IMR-90 (cell line): ENCODE measurements around the gene STX5. TPM values are rescaled to one million over a fixed set of nuclear protein-coding genes. Genes with fewer than 3 reads are reported as not detected.

Experiments
- ATAC-seq: fragments of 200-7000 bp; cut with Tn5 transposase; 2 replicates; pipeline ENCODE4 v1.9.1; 2020; ENCODE audit warnings: low read depth, mild to moderate bottlenecking, moderate library complexity
- BruUV-seq: library from RNA; stranded (reverse); fragments of 400-500 nt; replicated peaks from 2 replicates; lab custom pipeline; 2021; lab: Mats Ljungman, UMichigan
- CTCF ChIA-PET: fragments of 300-600 bp; formaldehyde crosslinking; extraction: SDS; loops from one replicate; lab custom pipeline; 2021; ENCODE audit warnings: antibody characterized with exemption; lab: Yijun Ruan, JAX
- POLR2A ChIA-PET: fragments of 300-600 bp; sonication (Branson Sonifier 250); formaldehyde crosslinking; loops from one replicate; lab custom pipeline; 2022; ENCODE audit warnings: antibody characterized with exemption; ENCODE audit not compliant: unreplicated experiment; lab: Charles Lee
- DNase-seq: peaks from one replicate; pipeline ENCODE4 v3.0.0; 2013
- H2AFZ ChIP-seq: replicated peaks from 2 replicates; pipeline ENCODE3; 2013; ENCODE audit warnings: low read length, mild to moderate bottlenecking; ENCODE audit not compliant: poor library complexity
- H2AK5ac ChIP-seq: 2 replicates; pipeline ENCODE4 v1.6.1; 2013; ENCODE audit warnings: low read depth, low read length, inconsistent platforms
- H2AK9ac ChIP-seq: replicated peaks from 2 replicates; pipeline ENCODE3; 2013; ENCODE audit warnings: mild to moderate bottlenecking, low read depth, low read length, moderate library complexity; ENCODE audit not compliant: poor library complexity
- H2BK120ac ChIP-seq: 2 replicates; pipeline ENCODE4 v1.6.1; 2013; ENCODE audit warnings: low read depth, low read length, inconsistent platforms
- H2BK15ac ChIP-seq: 3 replicates; pipeline ENCODE4 v1.6.1; 2013; ENCODE audit warnings: low read depth, low read length, inconsistent platforms
- H2BK20ac ChIP-seq: 2 replicates; pipeline ENCODE4 v1.6.1; 2013; ENCODE audit warnings: low read depth, mild to moderate bottlenecking, inconsistent platforms, low read length, moderate library complexity
- H2BK5ac ChIP-seq: 2 replicates; pipeline ENCODE4 v1.6.1; 2013; ENCODE audit warnings: mild to moderate bottlenecking, low read depth, low read length, inconsistent platforms; ENCODE audit not compliant: poor library complexity, severe bottlenecking
- H3K14ac ChIP-seq: replicated peaks from 2 replicates; pipeline ENCODE4 v1.6.1; 2013; ENCODE audit warnings: low read depth, low read length, inconsistent platforms
- H3K18ac ChIP-seq: 2 replicates; pipeline ENCODE4 v1.6.1; 2013; ENCODE audit warnings: low read depth, low read length, control low read depth
- H3K23ac ChIP-seq: 2 replicates; pipeline ENCODE4 v1.6.1; 2013; ENCODE audit warnings: low read depth, low read length, inconsistent platforms
- H3K27ac ChIP-seq: 2 replicates; pipeline ENCODE4 v1.5.1; 2013; ENCODE audit warnings: mild to moderate bottlenecking, control low read depth, low read length; ENCODE audit not compliant: insufficient read depth
- H3K27me3 ChIP-seq: 2 replicates; pipeline ENCODE4 v1.6.1; 2013; ENCODE audit warnings: low read length; ENCODE audit not compliant: control insufficient read depth, insufficient read depth
- H3K36me3 ChIP-seq: 2 replicates; pipeline ENCODE4 v1.6.1; 2013; ENCODE audit warnings: low read length, mixed read lengths; ENCODE audit not compliant: control insufficient read depth, insufficient read depth
- H3K4ac ChIP-seq: 2 replicates; pipeline ENCODE4 v1.6.1; 2013; ENCODE audit warnings: low read depth, low read length, inconsistent platforms
- H3K4me1 ChIP-seq: 2 replicates; pipeline ENCODE4 v1.6.1; 2013; ENCODE audit warnings: low read length, mixed read lengths; ENCODE audit not compliant: control insufficient read depth, insufficient read depth
- H3K4me2 ChIP-seq: 2 replicates; pipeline ENCODE4 v1.6.1; 2013; ENCODE audit warnings: low read depth, mild to moderate bottlenecking, control low read depth, low read length, moderate library complexity
- H3K4me3 ChIP-seq: 2 replicates; pipeline ENCODE4 v1.5.1; 2013; ENCODE audit warnings: low read depth, mild to moderate bottlenecking, control low read depth, low read length, moderate library complexity; ENCODE audit not compliant: insufficient read depth
- H3K56ac ChIP-seq: 2 replicates; pipeline ENCODE4 v1.6.1; 2013; ENCODE audit warnings: low read length, inconsistent platforms; ENCODE audit not compliant: insufficient read depth; ENCODE audit errors: extremely low read depth
- H3K79me1 ChIP-seq, 2 experiments: 2 replicates each; pipeline ENCODE4 v1.6.1; 2013; ENCODE audit warnings: low read length in 2 of 2, inconsistent platforms in 1 of 2, low read depth in 1 of 2
- H3K9ac ChIP-seq: 2 replicates; pipeline ENCODE4 v1.6.1; 2013; ENCODE audit warnings: low read depth, low read length, control low read depth
- H3K9me1 ChIP-seq: 2 replicates; pipeline ENCODE4 v1.6.1; 2013; ENCODE audit warnings: low read length, inconsistent platforms; ENCODE audit not compliant: insufficient read depth
- H3K9me3 ChIP-seq: 2 replicates; pipeline ENCODE4 v1.6.1; 2013; ENCODE audit warnings: low read length; ENCODE audit not compliant: control insufficient read depth, insufficient read depth
- H4K20me1 ChIP-seq: 2 replicates; pipeline ENCODE4 v1.6.1; 2013; ENCODE audit warnings: low read length, inconsistent platforms; ENCODE audit not compliant: insufficient read depth
- H4K5ac ChIP-seq: 2 replicates; pipeline ENCODE4 v1.6.1; 2013; ENCODE audit warnings: mild to moderate bottlenecking, low read depth, low read length, control low read depth
- H4K8ac ChIP-seq, 2 experiments: 2 replicates each; pipeline ENCODE4 v1.6.1; 2013; ENCODE audit warnings: low read depth in 2 of 2, low read length in 2 of 2, control low read depth in 1 of 2, inconsistent platforms in 1 of 2
- H4K91ac ChIP-seq: 2 replicates; pipeline ENCODE4 v1.6.1; 2013; ENCODE audit warnings: low read depth, low read length, inconsistent platforms; ENCODE audit not compliant: insufficient read depth
- BHLHE40 ChIP-seq: fragments of 150-350 bp; IDR thresholded peaks from 2 replicates; pipeline ENCODE4 v1.6.1; 2016; ENCODE audit warnings: mild to moderate bottlenecking, low read depth, low read length
- CEBPB ChIP-seq: IDR thresholded peaks from 2 replicates; pipeline ENCODE4 v1.6.1; 2012; ENCODE audit warnings: low read depth, low read length, improper control_type of control experiment
- CHD1 ChIP-seq: IDR thresholded peaks from 2 replicates; pipeline ENCODE4 v1.6.1; 2012; ENCODE audit warnings: low read depth, low read length, improper control_type of control experiment
- ELK1 ChIP-seq: fragments of 150-350 bp; IDR thresholded peaks from 2 replicates; pipeline ENCODE4 v1.6.1; 2016; ENCODE audit warnings: low read depth, mild to moderate bottlenecking, low read length, moderate library complexity, borderline replicate concordance
- FOS ChIP-seq: fragments of 150-350 bp; IDR thresholded peaks from 2 replicates; pipeline ENCODE4 v1.6.1; 2016; ENCODE audit warnings: low read depth, low read length
- MAFK ChIP-seq: IDR thresholded peaks from 2 replicates; pipeline ENCODE4 v1.6.1; 2012; ENCODE audit warnings: low read depth, low read length, improper control_type of control experiment
- MAZ ChIP-seq: IDR thresholded peaks from 2 replicates; pipeline ENCODE4 v1.6.1; 2012; ENCODE audit warnings: low read depth, mild to moderate bottlenecking, low read length, improper control_type of control experiment, moderate library complexity, borderline replicate concordance
- MXI1 ChIP-seq: IDR thresholded peaks from 2 replicates; pipeline ENCODE4 v1.6.1; 2012; ENCODE audit warnings: low read depth, mild to moderate bottlenecking, low read length, moderate library complexity, borderline replicate concordance
- NFE2L2 ChIP-seq: fragments of 150-350 bp; IDR thresholded peaks from 2 replicates; pipeline ENCODE4 v1.6.1; 2016; ENCODE audit warnings: low read depth, mild to moderate bottlenecking, low read length
- POLR2A ChIP-seq: IDR thresholded peaks from 2 replicates; pipeline ENCODE4 v1.6.1; 2012; ENCODE audit warnings: mild to moderate bottlenecking, low read depth, low read length
- RAD21 ChIP-seq: IDR thresholded peaks from 2 replicates; pipeline ENCODE4 v1.6.1; 2012; ENCODE audit warnings: low read length, improper control_type of control experiment
- RCOR1 ChIP-seq: IDR thresholded peaks from 2 replicates; pipeline ENCODE4 v1.6.1; 2012; ENCODE audit warnings: mild to moderate bottlenecking, low read length, improper control_type of control experiment; ENCODE audit not compliant: insufficient replicate concordance
- RFX5 ChIP-seq: IDR thresholded peaks from 2 replicates; pipeline ENCODE4 v1.8.0; 2012; ENCODE audit warnings: low read depth, mild to moderate bottlenecking, low read length, moderate library complexity
- SMC3 ChIP-seq: fragments of 150-350 bp; IDR thresholded peaks from 2 replicates; pipeline ENCODE4 v1.6.1; 2016; ENCODE audit warnings: low read depth, mild to moderate bottlenecking, antibody characterized with exemption, low read length, moderate library complexity
- WGBS, 2 experiments: methylation state at CpG; one replicate each; pipeline versions ENCODE4 v1.1.5 to v1.1.7; 2013; ENCODE audit warnings: missing lambda C conversion rate in 2 of 2; ENCODE audit not compliant: insufficient read length in 1 of 2; ENCODE audit errors: extremely low coverage in 2 of 2; 5-methylcytosine and 5-hydroxymethylcytosine counted together
- dilution Hi-C: fragments of 300-500 bp; cut with HindIII; formaldehyde crosslinking; loops from one replicate; pipeline ENCODE4 v1.14.3; 2018; ENCODE audit warnings: low sequenced_read_pairs; ENCODE audit not compliant: unreplicated experiment
- in situ Hi-C: fragments of 300-500 bp; cut with MboI; formaldehyde crosslinking; loops from 3 replicates; pipeline ENCODE4 v1.14.3; 2019; ENCODE audit warnings: low sequenced_read_pairs, inconsistent platforms, mixed read lengths
- intact Hi-C: fragments of 100-400 bp; cut with micrococcal nuclease; formaldehyde crosslinking; loops from 2 replicates; pipeline ENCODE4 v1.10.0; 2022
- polyA plus RNA-seq, 3 experiments: library from polyadenylated mRNA; depleted of rRNA; stranded (reverse); fragments of >200 nt; gene quantifications; 2 replicates each; pipeline ENCODE4 v1.2.3, GENCODE V29; 2012; ENCODE audit warnings: low replicate concordance in 1 of 3
- total RNA-seq: library from RNA; depleted of rRNA; stranded (reverse); fragments of >200 nt; gene quantifications from 2 replicates; pipeline ENCODE4 v1.2.3, GENCODE V29; 2012
- TF ChIP-seq, protein P1 (sequence below): fragments of 150-350 bp; IDR thresholded peaks from 2 replicates; pipeline ENCODE4 v1.6.1; 2017; ENCODE audit warnings: mild to moderate bottlenecking, antibody characterized with exemption, low read length, low read depth
- TF ChIP-seq, protein P2 (sequence below): conservative IDR thresholded peaks from 2 replicates; pipeline ENCODE4 v1.5.1; 2012; ENCODE audit warnings: mild to moderate bottlenecking, low read depth, low read length, improper control_type of control experiment

STX5 gene
- total and polyA plus RNA-seq, 2 of the 4 experiments (the other 2 are of a cell fraction): 43.1 to 49.5 TPM

DNA sequence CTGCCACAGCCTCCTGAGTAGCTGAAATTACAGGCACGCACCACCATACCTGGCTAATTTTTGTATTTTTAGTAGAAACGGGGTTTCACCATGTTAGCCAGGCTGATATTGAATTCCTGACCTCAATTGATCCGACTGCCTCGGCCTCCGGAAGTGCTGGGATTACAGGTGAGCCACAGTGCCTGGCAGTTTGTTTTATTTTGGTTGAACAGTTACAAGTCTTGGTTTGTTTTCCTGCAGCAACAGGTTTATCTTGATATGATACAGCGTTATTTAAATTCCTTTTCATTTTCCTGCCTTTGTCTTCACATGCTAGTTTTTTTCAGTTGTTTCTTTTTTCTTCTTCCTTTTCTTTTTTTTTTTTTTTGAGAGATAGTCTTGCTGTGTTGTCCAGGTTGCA is 44.9 kb upstream of the STX5 start:
- Histone ChIP-seq H3K4ac (no peak overlapping the region), H3K27ac (no peak overlapping the region), H2BK120ac (no peak overlapping the region), H4K91ac (no peak overlapping the region), H4K5ac (no peak overlapping the region), H3K27me3 (no peaks in the 10 kb centered on the region), H4K20me1 (peaks cover 7% of the 10 kb centered on the region; the same call in 1 of the 2 replicates), H3K56ac (no peak overlapping the region), H2BK15ac (no peak overlapping the region), H3K4me3 (no peak overlapping the region), H2BK5ac (no peak overlapping the region), H4K8ac (no peak overlapping the region), H2AK5ac (no peak overlapping the region), H3K79me1 (peaks cover 4 to 22% of the 10 kb centered on the region in 2 experiments; a peak in 3 of 4 replicates), H3K36me3 (peaks cover under 1% of the 10 kb centered on the region), H3K9me3 (no peaks in the 10 kb centered on the region), H3K18ac (no peak overlapping the region), H2AFZ (no peak overlapping the region), H2AK9ac (no peak overlapping the region), H3K4me1 (peaks cover 13% of the 10 kb centered on the region), H3K4me2 (no peak overlapping the region), H3K9ac (no peak overlapping the region), H2BK20ac (no peak overlapping the region), H3K9me1 (no peaks in the 10 kb centered on the region; the same call in 1 of the 2 replicates), H3K14ac (no peak overlapping the region), H3K23ac (no peak overlapping the region)
- in situ Hi-C loops: loop anchor here (25.0 kb wide), 1 partner anchor 786 kb away; the partner anchor contains the start of gene ATL3
- BruUV-seq: no TSS peak
- DNase-seq: no peak
- ChIA-PET POLR2A (no interaction called here), CTCF (no interaction called here)
- intact Hi-C loops: no loop called here
- dilution Hi-C loops: no loop called here
- TF ChIP-seq ELK1: no peak
- TF ChIP-seq, protein P1, sequence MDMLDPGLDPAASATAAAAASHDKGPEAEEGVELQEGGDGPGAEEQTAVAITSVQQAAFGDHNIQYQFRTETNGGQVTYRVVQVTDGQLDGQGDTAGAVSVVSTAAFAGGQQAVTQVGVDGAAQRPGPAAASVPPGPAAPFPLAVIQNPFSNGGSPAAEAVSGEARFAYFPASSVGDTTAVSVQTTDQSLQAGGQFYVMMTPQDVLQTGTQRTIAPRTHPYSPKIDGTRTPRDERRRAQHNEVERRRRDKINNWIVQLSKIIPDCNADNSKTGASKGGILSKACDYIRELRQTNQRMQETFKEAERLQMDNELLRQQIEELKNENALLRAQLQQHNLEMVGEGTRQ: no peak
- TF ChIP-seq CEBPB: no peak
- TF ChIP-seq MAFK: no peak
- no peak for TF ChIP-seq FOS
- TF ChIP-seq, protein P2, sequence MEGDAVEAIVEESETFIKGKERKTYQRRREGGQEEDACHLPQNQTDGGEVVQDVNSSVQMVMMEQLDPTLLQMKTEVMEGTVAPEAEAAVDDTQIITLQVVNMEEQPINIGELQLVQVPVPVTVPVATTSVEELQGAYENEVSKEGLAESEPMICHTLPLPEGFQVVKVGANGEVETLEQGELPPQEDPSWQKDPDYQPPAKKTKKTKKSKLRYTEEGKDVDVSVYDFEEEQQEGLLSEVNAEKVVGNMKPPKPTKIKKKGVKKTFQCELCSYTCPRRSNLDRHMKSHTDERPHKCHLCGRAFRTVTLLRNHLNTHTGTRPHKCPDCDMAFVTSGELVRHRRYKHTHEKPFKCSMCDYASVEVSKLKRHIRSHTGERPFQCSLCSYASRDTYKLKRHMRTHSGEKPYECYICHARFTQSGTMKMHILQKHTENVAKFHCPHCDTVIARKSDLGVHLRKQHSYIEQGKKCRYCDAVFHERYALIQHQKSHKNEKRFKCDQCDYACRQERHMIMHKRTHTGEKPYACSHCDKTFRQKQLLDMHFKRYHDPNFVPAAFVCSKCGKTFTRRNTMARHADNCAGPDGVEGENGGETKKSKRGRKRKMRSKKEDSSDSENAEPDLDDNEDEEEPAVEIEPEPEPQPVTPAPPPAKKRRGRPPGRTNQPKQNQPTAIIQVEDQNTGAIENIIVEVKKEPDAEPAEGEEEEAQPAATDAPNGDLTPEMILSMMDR: no peak
- TF ChIP-seq RCOR1: no peak
- TF ChIP-seq RFX5: no peak
- no peak for TF ChIP-seq SMC3
- TF ChIP-seq POLR2A: no peak
- TF ChIP-seq BHLHE40: no peak
- no peak for TF ChIP-seq RAD21
- no peak for TF ChIP-seq MXI1
- no peak for TF ChIP-seq NFE2L2
- TF ChIP-seq CHD1: no peak
- no peak for TF ChIP-seq MAZ
- no peak for ATAC-seq
- WGBS, 2 experiments: 100% methylated on average over 4 of the region's 6 CpGs; no CpG with 5 or more reads in 1 of the 2 experiments
